ENCODE results near the gene SLC11A1.
A peak's percentile ranks its signal among the peaks of the same experiment; 100 is the strongest.

SLC11A1 gene

GRCh38 chr2:218386505-218387368, 4.7 kb downstream of the SLC11A1 start:
- DNase-seq (ENCODE audit: low read depth), result no peak
- no peak for TF ChIP-seq CTCF (conservative IDR thresholded peaks at IDR 0.05; ENCODE audit: low read length)
- H3K4me3 ChIP-seq (ENCODE audit: low read length), result no peak overlapping the region

GRCh38 chr2:218387369-218388194, 5.5 kb downstream of the SLC11A1 start:
- no peak for DNase-seq (ENCODE audit: low read depth)
- no peak for TF ChIP-seq CTCF (conservative IDR thresholded peaks at IDR 0.05; ENCODE audit: low read length)
- H3K4me3 ChIP-seq (ENCODE audit: low read length), result peak overlapping the region; percentile 31

GRCh38 chr2:218389333-218390150, 7.5 kb downstream of the SLC11A1 start:
- DNase-seq (ENCODE audit: low read depth), result no peak
- TF ChIP-seq CTCF (conservative IDR thresholded peaks at IDR 0.05; ENCODE audit: low read length), result no peak

GRCh38 chr2:218391202-218391601, 9.1 kb downstream of the SLC11A1 start:
- DNase-seq (ENCODE audit: low read depth), result no peak
- no peak overlapping the region for H3K4me3 ChIP-seq (ENCODE audit: low read length)
- TF ChIP-seq CTCF (conservative IDR thresholded peaks at IDR 0.05; ENCODE audit: low read length), result no peak

More at GRCh38 chr2:218389333-218390150, 7.5 kb downstream of the SLC11A1 start:
- no peak overlapping the region for H3K4me3 ChIP-seq (ENCODE audit: low read length)

DNA sequence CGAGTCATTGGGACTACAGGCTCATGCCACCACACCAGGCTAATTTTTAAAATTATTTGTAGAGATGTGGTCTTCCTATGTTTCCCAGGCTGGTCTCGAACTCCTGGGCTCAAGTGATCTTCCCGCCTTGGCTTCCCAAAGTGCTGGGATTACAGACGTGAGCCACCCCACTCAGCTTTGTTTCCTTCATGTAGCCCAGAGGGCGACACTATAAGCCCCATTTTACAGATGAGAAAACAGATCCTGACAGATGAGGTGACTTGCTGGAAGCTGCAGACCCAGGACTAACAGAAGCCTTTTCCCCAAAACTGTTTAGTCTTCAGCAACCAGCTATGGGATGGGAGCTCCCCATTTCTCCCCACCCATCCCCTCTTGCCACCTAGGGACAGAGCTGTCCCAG, 10.4 kb downstream of the SLC11A1 start:
- no peak overlapping the region for H3K4me3 ChIP-seq (ENCODE audit: low read length)
- TF ChIP-seq CTCF (conservative IDR thresholded peaks at IDR 0.05; ENCODE audit: low read length), result no peak
- DNase-seq (ENCODE audit: low read depth), result no peak

GRCh38 chr2:218392891-218393462, 10.9 kb downstream of the SLC11A1 start:
- TF ChIP-seq CTCF (conservative IDR thresholded peaks at IDR 0.05; ENCODE audit: low read length), result no peak
- DNase-seq (ENCODE audit: low read depth), result no peak
- H3K4me3 ChIP-seq (ENCODE audit: low read length), result no peak overlapping the region

Data from AG10803 (cell line).